Choroid plexus epithelial cell (primary cell): ENCODE results near the gene ARHGAP45.

ENCODE experiments used
- DNase-seq: peaks from one replicate; pipeline ENCODE4 v3.0.0-alpha.2; 2010; ENCODE audit warnings: low read depth
- H3K4me3 ChIP-seq: 2 replicates; pipeline ENCODE4 v1.5.1; 2011; ENCODE audit warnings: low read depth, mild to moderate bottlenecking, control low read depth, low read length, moderate library complexity
- TF ChIP-seq, protein P1 (sequence below): conservative IDR thresholded peaks from 2 replicates; pipeline ENCODE4 v1.5.1; 2011; ENCODE audit warnings: low read depth, mild to moderate bottlenecking, control low read depth, inconsistent platforms, low read length, moderate library complexity

Gene ARHGAP45

GRCh38 chr19:1069009-1069779 lies 2.2 kb downstream of the ARHGAP45 start:
- no peak overlapping the region for H3K4me3 ChIP-seq
- TF ChIP-seq, protein P1, sequence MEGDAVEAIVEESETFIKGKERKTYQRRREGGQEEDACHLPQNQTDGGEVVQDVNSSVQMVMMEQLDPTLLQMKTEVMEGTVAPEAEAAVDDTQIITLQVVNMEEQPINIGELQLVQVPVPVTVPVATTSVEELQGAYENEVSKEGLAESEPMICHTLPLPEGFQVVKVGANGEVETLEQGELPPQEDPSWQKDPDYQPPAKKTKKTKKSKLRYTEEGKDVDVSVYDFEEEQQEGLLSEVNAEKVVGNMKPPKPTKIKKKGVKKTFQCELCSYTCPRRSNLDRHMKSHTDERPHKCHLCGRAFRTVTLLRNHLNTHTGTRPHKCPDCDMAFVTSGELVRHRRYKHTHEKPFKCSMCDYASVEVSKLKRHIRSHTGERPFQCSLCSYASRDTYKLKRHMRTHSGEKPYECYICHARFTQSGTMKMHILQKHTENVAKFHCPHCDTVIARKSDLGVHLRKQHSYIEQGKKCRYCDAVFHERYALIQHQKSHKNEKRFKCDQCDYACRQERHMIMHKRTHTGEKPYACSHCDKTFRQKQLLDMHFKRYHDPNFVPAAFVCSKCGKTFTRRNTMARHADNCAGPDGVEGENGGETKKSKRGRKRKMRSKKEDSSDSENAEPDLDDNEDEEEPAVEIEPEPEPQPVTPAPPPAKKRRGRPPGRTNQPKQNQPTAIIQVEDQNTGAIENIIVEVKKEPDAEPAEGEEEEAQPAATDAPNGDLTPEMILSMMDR = no peak
- DNase-seq = no peak

DNA sequence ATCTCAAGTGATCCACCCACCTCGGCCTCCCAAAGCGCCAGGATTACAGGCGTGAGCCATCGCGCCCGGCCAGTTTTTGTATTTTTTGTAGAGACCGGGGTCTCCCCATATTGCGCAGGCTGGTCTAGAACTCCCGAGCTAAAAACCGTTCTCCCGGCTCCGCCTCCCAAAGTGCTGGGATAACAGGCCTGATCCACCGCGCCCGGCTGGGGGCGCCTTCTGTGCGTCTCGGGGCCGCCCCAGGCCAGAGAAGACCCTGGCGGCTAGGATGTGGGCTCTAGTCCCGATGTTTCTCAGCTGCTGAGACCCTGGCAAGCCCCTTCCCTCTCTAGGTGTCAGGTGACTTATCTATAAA lies 3.6 kb downstream of the ARHGAP45 start:
- no peak for DNase-seq
- TF ChIP-seq, protein P1 = peak; percentile 39

DNA sequence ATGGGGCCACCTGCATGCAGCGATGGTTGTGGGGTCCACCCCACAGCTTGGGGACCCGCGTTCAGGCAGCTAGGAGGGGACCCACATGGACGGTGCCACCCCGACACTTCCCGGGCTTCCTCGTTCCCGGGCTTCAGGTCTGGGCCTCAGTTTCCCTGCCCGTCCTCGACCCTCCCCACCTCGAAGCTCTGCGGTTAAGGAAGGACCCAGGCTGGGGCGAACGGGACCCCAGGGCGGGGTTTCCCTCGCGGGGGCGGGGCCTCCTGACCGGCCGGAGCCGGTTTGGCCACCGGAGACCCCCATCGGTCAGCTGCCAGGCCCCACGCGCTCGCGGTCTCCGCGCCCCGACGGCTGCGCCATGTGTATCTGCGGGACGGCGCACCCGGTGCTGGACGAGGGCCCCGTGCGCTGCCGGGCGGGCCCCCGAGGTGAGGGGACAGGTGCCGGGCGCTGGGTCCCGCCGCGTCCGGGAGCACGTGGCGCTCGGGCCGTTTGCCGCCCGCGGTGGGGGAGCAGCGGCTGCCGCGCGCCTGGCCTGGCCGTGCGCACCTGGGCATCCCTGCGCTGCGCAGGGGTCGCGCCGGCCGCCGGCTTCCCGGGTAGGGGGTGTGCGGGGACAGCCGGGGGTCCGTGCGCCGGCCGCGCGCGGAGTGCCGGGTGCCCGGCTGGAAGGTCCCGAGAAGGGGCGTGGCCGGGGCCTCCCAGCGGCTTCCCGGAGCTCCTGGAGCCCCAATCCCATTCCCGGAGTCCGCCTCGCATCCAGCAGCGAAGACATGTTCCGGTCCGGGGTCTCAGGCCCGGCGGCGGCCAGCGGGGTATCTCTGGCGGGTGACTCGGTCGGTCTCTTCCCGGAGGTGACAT lies 4.2 kb downstream of the ARHGAP45 start:
- TF ChIP-seq, protein P1 = no peak
- H3K4me3 ChIP-seq = no peak overlapping the region
- DNase-seq = no peak

More for the DNA sequence above, 3.6 kb downstream of the ARHGAP45 start:
- H3K4me3 ChIP-seq = no peak overlapping the region

DNA sequence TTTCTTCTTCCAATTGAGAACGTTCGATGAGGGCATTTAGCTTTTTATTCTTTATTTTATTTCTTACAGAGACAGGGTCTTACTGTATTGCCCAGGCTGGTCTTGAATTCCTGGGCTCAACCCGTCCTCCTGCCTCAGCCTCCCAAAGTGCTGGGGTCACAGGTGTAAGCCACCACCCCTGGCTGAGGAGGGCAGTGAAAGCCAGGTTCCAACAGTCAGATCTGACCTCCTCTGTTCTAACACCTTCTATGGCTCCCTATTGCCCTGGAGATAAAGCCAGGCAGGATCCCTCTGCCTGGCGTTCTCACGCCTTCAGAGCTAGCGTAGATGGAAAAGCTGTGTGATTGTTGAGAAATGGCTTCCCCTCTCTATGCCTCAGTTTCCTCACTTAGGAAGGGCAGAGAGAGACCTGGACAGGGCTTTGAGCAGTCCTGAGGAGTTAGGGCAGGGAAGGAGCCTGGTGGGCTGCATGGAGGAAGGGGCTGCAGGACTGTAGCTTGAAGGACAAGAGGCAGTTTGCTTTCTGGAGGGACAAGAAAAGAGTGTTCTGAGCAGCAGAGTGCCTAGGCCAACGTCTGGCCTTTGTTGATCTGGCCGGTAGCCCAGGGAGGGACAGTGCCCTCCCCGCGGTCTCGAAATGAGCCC lies 5.5 kb downstream of the ARHGAP45 start:
- TF ChIP-seq, protein P1 = no peak

GRCh38 chr19:1073063-1073955 lies 6.3 kb downstream of the ARHGAP45 start:
- no peak for DNase-seq
- H3K4me3 ChIP-seq = no peak overlapping the region
- TF ChIP-seq, protein P1 = no peak

More for the DNA sequence above, 5.5 kb downstream of the ARHGAP45 start:
- no peak for DNase-seq
- H3K4me3 ChIP-seq = no peak overlapping the region

DNA sequence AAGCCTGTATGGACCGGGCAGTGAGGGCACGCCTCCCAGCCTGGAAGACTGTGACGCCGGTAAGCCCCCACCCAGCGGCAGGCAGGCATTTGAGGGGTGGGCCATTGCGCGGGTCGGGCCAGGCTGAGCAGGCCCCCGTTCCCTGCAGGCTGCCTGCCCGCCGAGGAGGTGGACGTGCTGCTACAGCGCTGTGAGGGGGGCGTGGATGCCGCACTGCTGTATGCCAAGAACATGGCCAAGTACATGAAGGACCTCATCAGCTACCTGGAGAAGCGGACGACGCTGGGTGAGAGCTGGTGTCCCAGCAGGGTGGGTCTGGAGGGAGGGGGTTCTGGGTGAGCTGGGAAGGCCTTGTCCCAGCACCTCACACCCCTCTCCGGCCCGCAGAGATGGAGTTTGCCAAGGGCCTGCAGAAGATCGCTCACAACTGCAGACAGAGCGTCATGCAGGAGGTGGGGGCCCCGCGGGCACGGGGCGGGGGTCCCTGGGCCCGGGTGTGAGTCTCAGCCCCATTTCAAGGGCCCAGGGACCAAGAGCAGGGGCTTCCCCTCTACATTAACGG lies 7.1 kb downstream of the ARHGAP45 start:
- no peak for DNase-seq
- TF ChIP-seq, protein P1 = no peak
- H3K4me3 ChIP-seq = no peak overlapping the region
